Measurements from ENCODE around the gene ZNF574. TPM values are rescaled to one million over a fixed set of nuclear protein-coding genes. Genes with fewer than 3 reads are reported as not detected.

ZNF574 gene
- total and polyA plus RNA-seq, 2 donors (not counting 3 experiments of a cell fraction or from before 2014, with no cell fraction given), result 13.6 to 15.3 TPM

DNA sequence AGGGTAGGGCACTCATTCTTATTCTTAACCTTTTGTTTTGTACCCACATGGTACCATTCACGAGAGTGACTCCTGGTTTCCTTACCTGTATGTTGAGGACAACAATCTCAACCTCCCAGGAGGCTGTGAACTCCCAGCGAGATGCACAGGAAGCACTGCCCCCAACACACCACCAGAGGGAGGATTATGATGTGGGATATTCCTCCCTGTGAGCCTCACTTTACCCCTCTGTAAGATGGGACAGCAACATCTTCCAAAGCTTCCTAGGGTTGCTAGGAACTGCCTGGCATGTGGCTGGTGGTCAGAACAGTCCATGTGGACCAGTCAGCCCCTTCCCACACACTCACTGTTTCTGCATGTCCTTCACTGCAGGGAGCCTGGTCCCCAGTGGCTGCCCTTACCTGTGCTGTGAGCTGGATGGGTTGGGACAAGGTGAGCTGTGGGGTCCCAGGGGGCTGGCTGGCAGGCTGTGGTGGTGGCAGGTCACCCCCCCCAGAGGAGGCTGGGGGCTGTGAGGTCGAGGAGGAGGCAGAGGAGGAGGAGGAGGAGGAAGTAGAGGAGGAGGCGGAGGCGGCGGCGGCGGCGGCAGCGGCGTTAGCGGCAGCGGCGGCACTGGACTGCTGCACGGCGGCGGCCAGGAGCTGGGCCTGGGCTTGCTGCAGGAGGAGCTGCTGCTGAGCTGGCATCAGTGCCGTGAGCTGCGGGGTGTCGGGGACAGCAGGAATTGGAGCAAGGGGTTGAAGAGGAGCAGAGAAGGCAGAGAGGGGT, 40.5 kb downstream of the ZNF574 start:
- Histone ChIP-seq H3K9me1 (replicated peaks; ENCODE audit: control insufficient read depth, extremely low read depth, insufficient read depth, low read length) (no peaks in the 10 kb centered on the region), H3K4me1 (ENCODE audit: control insufficient read depth, extremely low read depth, insufficient read depth, low read length) (peaks cover 38% of the 10 kb centered on the region), H3K27ac (ENCODE audit: insufficient read depth, low read depth, low read length) (no peak overlapping the region), H4K20me1 (replicated peaks; ENCODE audit: control insufficient read depth, extremely low read depth, insufficient read depth, low read length) (no peaks in the 10 kb centered on the region), H3K4me2 (ENCODE audit: insufficient read depth, low read length) (no peak overlapping the region), H3K36me3 (ENCODE audit: control insufficient read depth in 2 of 2, extremely low read depth in 1 of 2, insufficient read depth in 2 of 2, low read length in 2 of 2) (peaks cover 0 to 2% of the 10 kb centered on the region in 2 experiments), H3K9me3 (replicated peaks; ENCODE audit: control insufficient read depth, insufficient read depth, low read length) (no peaks in the 10 kb centered on the region), H2AFZ (ENCODE audit: low read depth, low read length) (no peak overlapping the region), H3K9ac (replicated peaks; ENCODE audit: extremely low read depth, insufficient read depth, low read length) (no peak overlapping the region), H3K79me2 (ENCODE audit: control insufficient read depth, insufficient read depth, low read length) (no peaks in the 10 kb centered on the region), H3K27me3 (ENCODE audit: control insufficient read depth in 2 of 2, insufficient read depth in 2 of 2, low read length in 2 of 2) (no peaks in the 10 kb centered on the region), H3K4me3 (replicated peaks in 1 of 3; ENCODE audit: insufficient read depth in 1 of 3, low read depth in 1 of 3, low read length in 3 of 3) (no peak overlapping the region)
- DNase-seq (ENCODE audit: low read depth, low spot score) (no peak), FAIRE-seq (no peak)
- POLR2A ChIA-PET, result no interaction called here
- dilution Hi-C loops (cut with MboI; ENCODE audit: extremely low pct_ligation_motif_present, low sequenced_read_pairs), result no loop called here
- BruUV-seq (replicated peaks), result no TSS peak
- TF ChIP-seq, protein P1, sequence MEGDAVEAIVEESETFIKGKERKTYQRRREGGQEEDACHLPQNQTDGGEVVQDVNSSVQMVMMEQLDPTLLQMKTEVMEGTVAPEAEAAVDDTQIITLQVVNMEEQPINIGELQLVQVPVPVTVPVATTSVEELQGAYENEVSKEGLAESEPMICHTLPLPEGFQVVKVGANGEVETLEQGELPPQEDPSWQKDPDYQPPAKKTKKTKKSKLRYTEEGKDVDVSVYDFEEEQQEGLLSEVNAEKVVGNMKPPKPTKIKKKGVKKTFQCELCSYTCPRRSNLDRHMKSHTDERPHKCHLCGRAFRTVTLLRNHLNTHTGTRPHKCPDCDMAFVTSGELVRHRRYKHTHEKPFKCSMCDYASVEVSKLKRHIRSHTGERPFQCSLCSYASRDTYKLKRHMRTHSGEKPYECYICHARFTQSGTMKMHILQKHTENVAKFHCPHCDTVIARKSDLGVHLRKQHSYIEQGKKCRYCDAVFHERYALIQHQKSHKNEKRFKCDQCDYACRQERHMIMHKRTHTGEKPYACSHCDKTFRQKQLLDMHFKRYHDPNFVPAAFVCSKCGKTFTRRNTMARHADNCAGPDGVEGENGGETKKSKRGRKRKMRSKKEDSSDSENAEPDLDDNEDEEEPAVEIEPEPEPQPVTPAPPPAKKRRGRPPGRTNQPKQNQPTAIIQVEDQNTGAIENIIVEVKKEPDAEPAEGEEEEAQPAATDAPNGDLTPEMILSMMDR (IDR thresholded peaks at IDR 0.05; ENCODE audit: extremely low read depth in 1 of 2, insufficient read depth in 1 of 2, low read depth in 1 of 2, low read length in 2 of 2), result no peak
- TF ChIP-seq EZH2 (IDR thresholded peaks at IDR 0.05; ENCODE audit: borderline replicate concordance, low read depth, low read length, severe bottlenecking) (no peak), POLR2AphosphoS5 (IDR thresholded peaks at IDR 0.05; ENCODE audit: insufficient read depth, low read depth, low read length) (no peak), MYC (IDR thresholded peaks at IDR 0.05; ENCODE audit: low read depth, low read length) (no peak), GATA2 (IDR thresholded peaks at IDR 0.05; ENCODE audit: insufficient read depth, insufficient read length, low read depth, low read length) (no peak), POLR2A (IDR thresholded peaks at IDR 0.05; ENCODE audit: low read depth, low read length) (no peak), JUN (IDR thresholded peaks at IDR 0.05; ENCODE audit: borderline replicate concordance, insufficient read depth, insufficient read length, low read depth) (no peak), FOS (IDR thresholded peaks at IDR 0.05; ENCODE audit: borderline replicate concordance, insufficient read depth, low read length) (no peak)
- TF ChIP-seq, protein P2, sequence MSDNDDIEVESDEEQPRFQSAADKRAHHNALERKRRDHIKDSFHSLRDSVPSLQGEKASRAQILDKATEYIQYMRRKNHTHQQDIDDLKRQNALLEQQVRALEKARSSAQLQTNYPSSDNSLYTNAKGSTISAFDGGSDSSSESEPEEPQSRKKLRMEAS (IDR thresholded peaks at IDR 0.05; ENCODE audit: insufficient read depth, insufficient read length), result no peak
- intact Hi-C loops (cut with micrococcal nuclease), result no loop called here
- CTCF ChIA-PET, result no interaction called here

All from endothelial cell of umbilical vein (primary cell).